Astrocyte of the spinal cord (primary cell): ENCODE results near the gene TRIM9.

ENCODE experiments used
- DNase-seq: peaks from one replicate; pipeline ENCODE4 v3.0.0; 2011; ENCODE audit warnings: low read depth, low spot score
- H3K4me3 ChIP-seq: 2 replicates; pipeline ENCODE4 v1.5.1; 2011; ENCODE audit warnings: low read depth, mild to moderate bottlenecking, low read length, moderate library complexity
- CTCF ChIP-seq: IDR thresholded peaks from 2 replicates; pipeline ENCODE4 v1.5.1; 2012; ENCODE audit warnings: low read depth, mild to moderate bottlenecking, low read length, inconsistent platforms
- in situ Hi-C: cut with HindIII; loops from 2 replicates; pipeline ENCODE4 v1.10.0; 2017; ENCODE audit warnings: low sequenced_read_pairs

TRIM9 gene

GRCh38 chr14:50979941-50980850, 114.7 kb downstream of the TRIM9 start:
- in situ Hi-C loops: no loop called here

GRCh38 chr14:50978888-50979287, 116.0 kb downstream of the TRIM9 start:
- TF ChIP-seq CTCF: no peak
- no peak overlapping the region for H3K4me3 ChIP-seq
- in situ Hi-C loops: no loop called here
- no peak for DNase-seq

More at GRCh38 chr14:50979941-50980850, 114.7 kb downstream of the TRIM9 start:
- H3K4me3 ChIP-seq: no peak overlapping the region
- no peak for DNase-seq
- no peak for TF ChIP-seq CTCF

DNA sequence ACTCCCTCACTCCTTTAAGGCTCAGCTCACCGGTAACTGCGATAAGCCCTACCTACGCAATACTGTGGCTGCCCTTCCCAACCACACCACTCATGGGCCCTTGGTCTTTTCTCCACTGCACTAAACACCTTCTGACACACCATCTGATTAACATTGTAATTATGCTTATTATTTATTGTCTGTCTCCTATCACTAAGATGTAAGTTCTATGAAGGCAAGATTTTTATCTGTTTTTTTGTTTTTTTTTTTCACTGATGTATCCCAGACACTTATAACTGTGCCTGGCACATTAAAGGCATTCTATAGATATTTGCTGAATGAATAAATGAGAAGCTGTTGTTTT, 116.4 kb downstream of the TRIM9 start:
- in situ Hi-C loops: no loop called here

DNA sequence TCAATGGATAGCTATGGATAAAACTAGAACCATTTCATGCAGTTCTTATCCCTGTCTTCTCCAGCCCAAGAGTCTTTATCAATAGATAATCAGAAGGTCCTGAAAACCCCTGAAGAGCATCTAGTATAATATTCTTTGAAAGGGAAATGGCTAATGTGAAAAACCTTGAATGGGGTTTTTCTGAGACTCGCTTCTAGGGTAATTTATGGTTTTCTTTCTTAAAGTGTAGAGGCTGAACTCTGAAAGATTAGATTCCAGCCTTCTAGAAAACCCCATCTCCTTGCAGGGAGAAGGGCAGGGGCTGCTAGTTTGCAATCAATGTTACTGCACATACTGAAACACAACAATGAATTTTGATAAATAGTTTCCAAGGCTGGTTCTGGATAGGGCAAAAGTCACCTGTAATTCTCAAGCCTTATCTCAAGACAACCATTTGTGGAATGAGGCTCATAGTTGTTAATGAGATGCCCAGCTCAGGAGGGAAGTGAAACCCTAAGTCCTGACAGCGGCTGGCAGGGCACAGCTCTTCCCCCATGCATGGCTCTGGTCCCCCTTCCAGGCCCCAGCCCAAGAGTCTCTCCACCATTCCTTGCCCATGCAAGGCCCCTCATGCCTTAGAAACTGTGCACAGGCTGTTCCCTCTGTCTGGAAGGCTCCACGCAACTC, 116.9 kb downstream of the TRIM9 start:
- no peak for TF ChIP-seq CTCF
- in situ Hi-C loops: no loop called here
- no peak for DNase-seq
- no peak overlapping the region for H3K4me3 ChIP-seq

More for the DNA sequence above, 116.4 kb downstream of the TRIM9 start:
- DNase-seq: no peak
- no peak overlapping the region for H3K4me3 ChIP-seq
- TF ChIP-seq CTCF: no peak

DNA sequence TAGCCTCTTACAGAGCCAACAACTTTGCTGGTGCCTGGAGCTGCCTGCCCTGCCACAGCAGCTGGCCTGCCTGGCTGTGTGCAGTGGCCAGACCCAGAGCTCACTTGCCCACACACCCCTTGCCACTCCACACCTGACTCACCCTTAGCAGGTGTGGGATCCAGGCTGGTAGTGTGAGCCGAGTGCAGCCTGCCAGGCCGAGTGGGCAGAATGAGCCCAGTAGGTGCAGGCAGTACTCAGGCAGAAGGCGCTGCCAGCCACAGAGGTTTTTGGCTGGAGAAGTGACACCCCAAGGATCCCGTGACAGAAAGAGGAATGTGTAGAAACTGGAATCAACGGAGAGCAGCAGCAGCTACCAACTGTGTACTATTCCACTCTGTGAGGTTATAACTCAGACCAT, 120.8 kb downstream of the TRIM9 start:
- H3K4me3 ChIP-seq: no peak overlapping the region
- no peak for TF ChIP-seq CTCF
- in situ Hi-C loops: no loop called here
- DNase-seq: no peak

- in situ Hi-C loops: no loop called here
- H3K4me3 ChIP-seq: no peak overlapping the region
- TF ChIP-seq CTCF: no peak
- DNase-seq: no peak
Measured at GRCh38 chr14:50972734-50973133, 122.2 kb downstream of the TRIM9 start.
